Muscle of back (tissue), 11 donors: ENCODE measurements around the gene WDR48. TPM values are rescaled to one million over a fixed set of nuclear protein-coding genes. Genes with fewer than 3 reads are reported as not detected.

ENCODE experiments used
- DNase-seq, 3 donors: peaks; one replicate each; pipeline versions ENCODE4 v3.0.0 to v3.0.0-alpha.2; 2013
- polyA plus RNA-seq, 10 donors: library from polyadenylated mRNA; unstranded; fragments of 120-200 nt; gene quantifications; one replicate each; pipeline ENCODE4 v1.2.1, GENCODE V29; 2013; ENCODE audit not compliant: insufficient read length in 10 of 10

WDR48 gene
- polyA plus RNA-seq, 10 donors: 30.2 to 48.6 (median 39.5) TPM

GRCh38 chr3:39062180-39062579 is 10.4 kb downstream of the WDR48 start:
- DNase-seq: no peak

- DNase-seq: no peak
Observed at GRCh38 chr3:39063143-39063542, 11.3 kb downstream of the WDR48 start.

GRCh38 chr3:39064646-39065045 is 12.8 kb downstream of the WDR48 start:
- DNase-seq: no peak

GRCh38 chr3:39065197-39065596 is 13.4 kb downstream of the WDR48 start:
- DNase-seq: no peak

GRCh38 chr3:39067286-39067685 is 15.5 kb downstream of the WDR48 start:
- DNase-seq: no peak

GRCh38 chr3:39068556-39068955 is 16.7 kb downstream of the WDR48 start:
- DNase-seq: no peak

- no peak for DNase-seq
Observed at GRCh38 chr3:39075910-39076309, 24.1 kb downstream of the WDR48 start.

- no peak for DNase-seq
Observed at GRCh38 chr3:39079530-39079929, 27.7 kb downstream of the WDR48 start.

- DNase-seq: no peak
Observed at GRCh38 chr3:39080026-39080425, 28.2 kb downstream of the WDR48 start.

GRCh38 chr3:39082666-39083313 is 31.0 kb downstream of the WDR48 start:
- DNase-seq: no peak

GRCh38 chr3:39086144-39086543 is 34.3 kb downstream of the WDR48 start:
- DNase-seq: no peak

GRCh38 chr3:39088456-39088855 is 36.6 kb downstream of the WDR48 start:
- no peak for DNase-seq

GRCh38 chr3:39088889-39089288 is 37.1 kb downstream of the WDR48 start:
- no peak for DNase-seq

GRCh38 chr3:39090922-39091321 is 39.1 kb downstream of the WDR48 start:
- DNase-seq: no peak

- DNase-seq: no peak
Observed at GRCh38 chr3:39094851-39095677, 43.2 kb downstream of the WDR48 start.

GRCh38 chr3:39095778-39096177 is 44.0 kb downstream of the WDR48 start:
- DNase-seq: no peak

- no peak for DNase-seq
Observed at GRCh38 chr3:39096775-39097174, 45.0 kb downstream of the WDR48 start.

GRCh38 chr3:39097716-39098472 is 46.1 kb downstream of the WDR48 start:
- DNase-seq: no peak

GRCh38 chr3:39098473-39099000 is 46.7 kb downstream of the WDR48 start:
- DNase-seq: no peak

GRCh38 chr3:39099242-39099641 is 47.4 kb downstream of the WDR48 start:
- DNase-seq: no peak

GRCh38 chr3:39099738-39100499 is 48.1 kb downstream of the WDR48 start:
- DNase-seq: no peak

- DNase-seq: no peak
Observed at GRCh38 chr3:39100500-39100886, 48.7 kb downstream of the WDR48 start.
